Tibial artery (tissue), 4 donors: Measurements from ENCODE around the gene PPIG.

Source experiments
- DNase-seq, 2 donors: peaks; one replicate each; pipeline ENCODE4 v3.0.0-alpha.2; 2019
- H3K27ac ChIP-seq, 2 donors: fragments of 200-600 bp; sonication (generic) in 1 of 2; 1 replicate in 1 of 2; 2 replicates in 1 of 2; pipeline ENCODE4 v1.5.1; 2018 to 2019; ENCODE audit warnings: mild to moderate bottlenecking in 1 of 2
- H3K27me3 ChIP-seq, 2 donors: fragments of 200-600 bp; sonication (generic) in 1 of 2; one replicate each; pipeline versions ENCODE4 v1.5.1 to v1.6.0; 2016 to 2019
- H3K36me3 ChIP-seq, 3 donors: fragments of 200-600 bp; sonication (generic) in 2 of 3; one replicate each; pipeline ENCODE4 v1.5.1; 2016 to 2019; ENCODE audit warnings: mild to moderate bottlenecking in 2 of 3
- H3K4me1 ChIP-seq, 4 donors: fragments of 200-600 bp; sonication (generic) in 2 of 4; 1 replicate in 3 of 4; 2 replicates in 1 of 4; pipeline ENCODE4 v1.5.1; 2016 to 2019
- H3K4me3 ChIP-seq, 2 donors: fragments of 200-600 bp; sonication (generic) in 1 of 2; 1 replicate in 1 of 2; 2 replicates in 1 of 2; pipeline ENCODE4 v1.5.1; 2018 to 2019; ENCODE audit warnings: mild to moderate bottlenecking in 2 of 2
- H3K9me3 ChIP-seq, 3 donors: fragments of 200-600 bp; sonication (generic) in 1 of 3; one replicate each; pipeline ENCODE4 v1.5.1; 2016 to 2019
- CTCF ChIP-seq, 2 experiments: fragments of 200-600 bp in 1 of 2; fragments of 450-650 bp in 1 of 2; IDR thresholded peaks; one replicate each; pipeline ENCODE4 v1.5.1; 2017 to 2019; ENCODE audit warnings: antibody characterized with exemption in 2 of 2, mild to moderate bottlenecking in 1 of 2, moderate library complexity in 1 of 2
- intact Hi-C: fragments of 100-400 bp; cut with DNase I; formaldehyde crosslinking; loops from one replicate; pipeline ENCODE4 v1.15.0; 2023; ENCODE audit warnings: low total_unique reads

PPIG gene

GRCh38 chr2:169690958-169691357, 106.8 kb downstream of the PPIG start:
- H3K4me3 ChIP-seq = no peak overlapping the region
- H3K27ac ChIP-seq = no peak overlapping the region
- no peak for DNase-seq
- no peaks in the 10 kb centered on the region for H3K27me3 ChIP-seq
- peaks cover 0 to 13% (median 8%) of the 10 kb centered on the region in 4 donors for H3K4me1 ChIP-seq
- no peak for TF ChIP-seq CTCF (IDR thresholded peaks at IDR 0.05)
- intact Hi-C loops = loop anchor here (10.0 kb wide), 1 partner anchor 104 kb away; the partner anchor contains the start of gene SSB
- H3K36me3 ChIP-seq = no peaks in the 10 kb centered on the region
- no peaks in the 10 kb centered on the region for H3K9me3 ChIP-seq
